Stomach (tissue), 4 donors: Measurements from ENCODE around the gene ANKS1B.

Experiments used
- POLR2A ChIP-seq, 4 donors: fragments of 450-650 bp; IDR thresholded peaks; one replicate each; pipeline ENCODE4 v1.6.1; 2016; ENCODE audit warnings: antibody characterized with exemption in 4 of 4, control low read depth in 2 of 4, mild to moderate bottlenecking in 1 of 4, moderate library complexity in 1 of 4
- POLR2AphosphoS5 ChIP-seq, 3 donors: sonication (generic); formaldehyde crosslinking; IDR thresholded peaks; one replicate each; pipeline ENCODE4 v1.6.1; 2016; ENCODE audit warnings: antibody characterized with exemption in 3 of 3
- TF ChIP-seq, protein P1 (sequence below), 7 experiments: fragments of 450-650 bp in 4 of 7; fragments of 200-600 bp in 3 of 7; sonication (generic) in 3 of 7; IDR thresholded peaks; one replicate each; pipeline ENCODE4 v1.5.1; 2016 to 2019; ENCODE audit warnings: antibody characterized with exemption in 7 of 7, control low read depth in 2 of 7, mild to moderate bottlenecking in 1 of 7

DNA sequence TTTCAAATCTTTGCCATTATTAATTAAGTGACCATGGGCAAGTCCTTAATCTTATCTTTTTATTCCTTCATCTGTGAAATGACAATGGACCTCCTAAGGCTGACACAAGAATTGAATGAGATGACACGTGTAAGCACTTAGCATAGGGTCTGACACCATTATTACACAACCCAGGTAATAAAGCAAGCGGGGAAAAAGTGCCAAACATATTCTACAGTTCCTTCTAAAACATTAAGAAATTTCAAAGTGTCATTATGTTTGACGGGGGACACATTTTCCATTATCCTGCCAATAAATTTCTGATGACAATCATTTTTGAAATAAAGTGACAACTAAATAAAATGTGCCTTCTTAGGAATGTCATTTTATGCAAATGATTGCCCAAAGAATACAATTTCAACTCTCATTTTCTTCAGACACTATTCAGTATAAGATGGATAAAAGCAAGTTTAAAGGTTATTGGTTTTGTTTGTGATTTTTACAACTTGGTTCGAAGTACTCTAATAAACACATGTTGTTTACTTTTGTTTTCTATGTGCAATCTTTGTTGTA is 3.0 kb downstream of the ANKS1B start:
- no peak for TF ChIP-seq POLR2AphosphoS5 (IDR thresholded peaks at IDR 0.05)
- TF ChIP-seq, protein P1, sequence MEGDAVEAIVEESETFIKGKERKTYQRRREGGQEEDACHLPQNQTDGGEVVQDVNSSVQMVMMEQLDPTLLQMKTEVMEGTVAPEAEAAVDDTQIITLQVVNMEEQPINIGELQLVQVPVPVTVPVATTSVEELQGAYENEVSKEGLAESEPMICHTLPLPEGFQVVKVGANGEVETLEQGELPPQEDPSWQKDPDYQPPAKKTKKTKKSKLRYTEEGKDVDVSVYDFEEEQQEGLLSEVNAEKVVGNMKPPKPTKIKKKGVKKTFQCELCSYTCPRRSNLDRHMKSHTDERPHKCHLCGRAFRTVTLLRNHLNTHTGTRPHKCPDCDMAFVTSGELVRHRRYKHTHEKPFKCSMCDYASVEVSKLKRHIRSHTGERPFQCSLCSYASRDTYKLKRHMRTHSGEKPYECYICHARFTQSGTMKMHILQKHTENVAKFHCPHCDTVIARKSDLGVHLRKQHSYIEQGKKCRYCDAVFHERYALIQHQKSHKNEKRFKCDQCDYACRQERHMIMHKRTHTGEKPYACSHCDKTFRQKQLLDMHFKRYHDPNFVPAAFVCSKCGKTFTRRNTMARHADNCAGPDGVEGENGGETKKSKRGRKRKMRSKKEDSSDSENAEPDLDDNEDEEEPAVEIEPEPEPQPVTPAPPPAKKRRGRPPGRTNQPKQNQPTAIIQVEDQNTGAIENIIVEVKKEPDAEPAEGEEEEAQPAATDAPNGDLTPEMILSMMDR (IDR thresholded peaks at IDR 0.05) = no peak
- TF ChIP-seq POLR2A (IDR thresholded peaks at IDR 0.05) = no peak
